Measurements from ENCODE around the gene SNHG17. TPM values are rescaled to one million over a fixed set of nuclear protein-coding genes. Genes with fewer than 3 reads are reported as not detected.

SNHG17 gene
- total and polyA plus RNA-seq, 2 donors from 2014 or later: 19.7 to 33.2 TPM

DNA sequence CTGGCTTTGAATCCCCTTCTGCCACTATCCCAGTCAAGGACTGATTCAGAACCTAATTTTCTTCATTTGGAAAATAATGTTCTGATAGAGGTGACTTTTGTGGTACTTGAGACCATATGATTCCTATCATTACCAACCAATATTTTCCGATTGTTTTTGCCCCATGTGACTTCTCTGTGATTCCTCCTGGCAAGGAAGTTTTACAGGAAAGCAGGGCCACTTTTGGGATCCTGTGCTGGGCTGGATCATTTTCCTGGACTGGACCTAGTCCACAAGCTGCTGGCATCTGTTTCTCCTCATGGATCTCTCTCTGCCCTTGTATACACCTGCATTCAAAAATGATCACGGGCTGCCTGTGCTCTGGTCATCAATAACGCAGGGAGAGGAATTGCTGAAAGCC is 13.9 kb upstream of the SNHG17 start:
- Histone ChIP-seq H3K36me3 (ENCODE audit: control insufficient read depth in 2 of 3, insufficient read depth in 3 of 3, low read length in 3 of 3) (peaks cover 0 to 18% (median 8%) of the 10 kb centered on the region in 3 donors), H3K4me1 (ENCODE audit: control insufficient read depth in 2 of 3, insufficient read depth in 2 of 3, low read depth in 1 of 3, low read length in 3 of 3) (peaks cover 0 to 11% (median 6%) of the 10 kb centered on the region in 3 donors), H3K4me3 (ENCODE audit: low read length in 3 of 3) (no peak overlapping the region), H3K9me3 (ENCODE audit: control insufficient read depth in 2 of 3, insufficient read depth in 1 of 3, low read length in 3 of 3) (no peaks in the 10 kb centered on the region), H3K9ac (ENCODE audit: low read length in 3 of 3) (no peak overlapping the region), H3K27ac (ENCODE audit: low read depth in 2 of 2, low read length in 2 of 2) (no peak overlapping the region), H3K27me3 (ENCODE audit: control insufficient read depth, insufficient read depth, low read length) (no peaks in the 10 kb centered on the region)
- no peak for FAIRE-seq
- no peak for TF ChIP-seq CTCF (IDR thresholded peaks at IDR 0.05; ENCODE audit: borderline replicate concordance, extremely low read depth, insufficient read depth)
- intact Hi-C loops (cut with DNase I): no loop called here
- no peak for DNase-seq

DNA sequence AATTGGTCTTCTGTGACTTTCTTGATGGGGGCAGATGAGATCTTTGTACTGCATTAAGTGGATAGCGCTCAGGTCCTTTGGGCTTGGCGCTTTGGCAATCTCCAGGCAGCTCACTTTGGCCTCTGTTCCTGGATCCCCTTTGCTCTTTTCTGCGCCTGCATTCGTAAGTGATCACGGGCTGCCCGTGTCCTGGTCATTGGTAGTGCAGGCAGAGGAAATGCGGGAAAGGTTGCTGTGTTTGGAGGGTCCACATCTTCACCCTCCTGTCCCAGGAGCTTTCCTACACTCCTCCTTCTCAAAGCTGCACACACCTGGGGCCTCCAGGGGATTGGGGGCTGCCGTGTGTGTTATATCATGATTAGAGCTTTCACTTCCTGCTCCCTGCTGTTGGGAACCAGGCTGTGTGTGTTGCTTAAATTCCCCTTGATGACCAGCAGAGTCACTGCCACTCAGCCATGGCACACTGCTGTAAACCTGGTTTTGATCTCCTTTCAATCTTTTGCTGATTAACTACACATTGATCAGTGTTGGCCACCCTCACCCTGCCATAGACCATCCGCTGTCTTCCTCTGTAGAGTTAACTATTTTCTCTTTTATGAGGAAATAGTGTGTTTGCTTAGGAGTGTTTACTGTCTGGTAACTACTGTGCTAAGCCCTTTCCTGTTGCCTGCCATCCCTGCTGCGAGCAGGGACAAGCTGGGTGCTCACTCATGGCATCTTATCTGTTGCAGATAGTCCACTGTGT is 13.0 kb upstream of the SNHG17 start:
- FAIRE-seq: no peak

GRCh38 chr20:38447251-38447661 is 12.1 kb upstream of the SNHG17 start:
- DNase-seq: peak in 3 of 5 donors; percentile 22 to 71 (median 25)
- Histone ChIP-seq H3K36me3 (ENCODE audit: control insufficient read depth in 2 of 3, insufficient read depth in 3 of 3, low read length in 3 of 3) (peaks cover 0 to 18% (median 8%) of the 10 kb centered on the region in 3 donors), H3K9me3 (ENCODE audit: control insufficient read depth in 2 of 3, insufficient read depth in 1 of 3, low read length in 3 of 3) (no peaks in the 10 kb centered on the region), H3K4me1 (ENCODE audit: control insufficient read depth in 2 of 3, insufficient read depth in 2 of 3, low read depth in 1 of 3, low read length in 3 of 3) (peaks cover 0 to 11% (median 6%) of the 10 kb centered on the region in 3 donors), H3K9ac (ENCODE audit: low read length in 3 of 3) (peak overlapping the region; percentile 36 to 97 (median 90)), H3K27me3 (ENCODE audit: control insufficient read depth, insufficient read depth, low read length) (no peaks in the 10 kb centered on the region), H3K4me3 (ENCODE audit: low read length in 3 of 3) (peak overlapping the region; percentile 51 to 84 (median 76)), H3K27ac (ENCODE audit: low read depth in 2 of 2, low read length in 2 of 2) (no peak overlapping the region)
- no peak for FAIRE-seq
- intact Hi-C loops (cut with DNase I): no loop called here
- TF ChIP-seq CTCF (IDR thresholded peaks at IDR 0.05; ENCODE audit: borderline replicate concordance, extremely low read depth, insufficient read depth): no peak

More for the DNA sequence above, 13.0 kb upstream of the SNHG17 start:
- Histone ChIP-seq H3K36me3 (ENCODE audit: control insufficient read depth in 2 of 3, insufficient read depth in 3 of 3, low read length in 3 of 3) (peaks cover 0 to 18% (median 8%) of the 10 kb centered on the region in 3 donors), H3K27me3 (ENCODE audit: control insufficient read depth, insufficient read depth, low read length) (no peaks in the 10 kb centered on the region), H3K4me3 (ENCODE audit: low read length in 3 of 3) (peak overlapping the region in 1 of 3 donors; percentile 84), H3K9ac (ENCODE audit: low read length in 3 of 3) (no peak overlapping the region), H3K27ac (ENCODE audit: low read depth in 2 of 2, low read length in 2 of 2) (no peak overlapping the region), H3K4me1 (ENCODE audit: control insufficient read depth in 2 of 3, insufficient read depth in 2 of 3, low read depth in 1 of 3, low read length in 3 of 3) (peaks cover 0 to 11% (median 6%) of the 10 kb centered on the region in 3 donors), H3K9me3 (ENCODE audit: control insufficient read depth in 2 of 3, insufficient read depth in 1 of 3, low read length in 3 of 3) (no peaks in the 10 kb centered on the region)
- no peak for TF ChIP-seq CTCF (IDR thresholded peaks at IDR 0.05; ENCODE audit: borderline replicate concordance, extremely low read depth, insufficient read depth)
- no peak for DNase-seq
- intact Hi-C loops (cut with DNase I): no loop called here
